GM19467 (cell line): ENCODE measurements around the gene COP1.

Experiments used
- ATAC-seq: cut with Tn5 transposase; IDR thresholded peaks from one replicate; pipeline ENCODE4 v1.9.1; 2021; ENCODE audit warnings: mild to moderate bottlenecking, moderate library complexity; ENCODE audit not compliant: unreplicated experiment

Gene COP1

DNA sequence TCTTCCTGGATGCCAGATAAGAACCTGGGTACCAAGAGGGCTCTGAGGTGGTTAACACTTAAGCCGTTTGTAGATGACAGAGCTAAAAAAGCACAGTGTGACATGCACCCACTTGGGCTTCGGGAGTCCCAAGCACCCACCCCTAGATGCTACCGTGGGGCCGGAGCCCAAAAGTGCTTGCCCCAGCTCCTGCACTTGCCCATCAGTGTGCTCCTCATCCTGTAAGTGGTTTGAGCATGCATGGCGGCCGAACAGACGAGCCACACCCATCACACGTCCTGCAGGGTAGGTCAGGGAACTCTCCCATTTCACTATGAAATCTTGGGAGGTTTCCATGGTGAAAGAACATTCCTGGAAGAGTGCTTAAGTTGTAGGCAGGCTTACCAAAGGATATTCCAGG is 304.8 kb downstream of the COP1 start:
- ATAC-seq = no peak

- no peak for ATAC-seq
These were observed 305.8 kb downstream of the COP1 start for GRCh38 chr1:175901076-175901836.

DNA sequence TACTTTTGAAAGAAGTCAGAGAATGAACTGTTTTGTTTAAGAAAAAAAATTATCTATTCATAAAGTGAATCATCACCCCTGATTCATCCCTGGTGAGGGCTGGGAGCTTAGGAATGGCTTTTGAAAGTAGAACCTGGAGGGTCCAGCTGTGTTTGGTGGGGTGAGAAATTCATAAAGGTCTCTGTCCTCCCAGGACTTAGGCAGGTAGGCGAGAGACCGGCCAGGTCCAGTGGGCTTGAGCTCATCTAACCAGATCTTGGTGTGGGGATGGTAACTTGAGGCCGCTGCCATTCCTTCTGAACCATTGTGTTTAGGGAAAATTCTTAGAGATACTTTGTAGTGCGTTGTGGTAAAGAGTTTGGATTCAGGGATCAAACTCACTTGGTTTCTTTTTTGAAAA is 306.9 kb downstream of the COP1 start:
- no peak for ATAC-seq

DNA sequence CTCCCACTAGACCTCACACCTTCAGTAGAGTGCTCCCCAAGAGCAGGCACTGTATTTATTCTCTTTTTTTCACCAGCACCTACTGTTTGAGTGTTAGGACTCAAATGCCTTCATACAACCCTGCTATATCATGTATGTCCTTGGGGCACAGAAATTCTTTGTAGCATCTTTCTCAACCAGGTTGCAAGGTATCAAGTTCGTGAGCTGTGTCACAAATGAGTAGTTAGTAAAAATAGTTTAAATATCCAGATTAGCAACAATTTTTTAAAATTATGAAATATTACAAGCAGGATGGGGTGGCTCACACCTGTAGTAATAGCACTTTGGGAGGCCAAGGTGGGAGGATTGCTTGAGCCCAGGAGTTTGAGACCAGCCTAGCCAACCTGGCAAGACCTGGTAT is 311.1 kb downstream of the COP1 start:
- no peak for ATAC-seq
